Frontal cortex (tissue), 4 donors: ENCODE data around the gene IDH3G. TPM values are rescaled to one million over a fixed set of nuclear protein-coding genes. Genes with fewer than 3 reads are reported as not detected.
"Not testable (repeated sequence)": the region's sequence is repeated elsewhere in the genome, so short reads cannot be mapped to it uniquely, and the experiment has no call there.

ENCODE experiments used
- DNase-seq, 2 donors: peaks; one replicate each; pipeline ENCODE4 v3.0.0; 2012; ENCODE audit warnings: low spot score in 2 of 2
- FAIRE-seq: peaks from 2 replicates; lab custom pipeline; 2012; peaks lifted over from hg19 to GRCh38; lab: Jason Lieb, UNC
- total RNA-seq: library from RNA; depleted of rRNA; stranded (reverse); fragments of >200 nt; gene quantifications from one replicate; pipeline ENCODE4 v1.2.3, GENCODE V29; 2014
- donor health status: control.
- donor health status: control.
- donor health status: control.

Gene IDH3G
- total RNA-seq, 1 donor from 2014 or later = 49.7 TPM

GRCh38 chrX:153818064-153818463 is 23.9 kb upstream of the IDH3G start:
- not testable (repeated sequence) for DNase-seq, FAIRE-seq

- DNase-seq (no peak), FAIRE-seq (no peak)
Observed at GRCh38 chrX:153816831-153817690, 22.9 kb upstream of the IDH3G start.

- DNase-seq (no peak), FAIRE-seq (no peak)
Observed at GRCh38 chrX:153814591-153815315, 20.6 kb upstream of the IDH3G start.

- DNase-seq (no peak), FAIRE-seq (no peak)
Observed at GRCh38 chrX:153813161-153813560, 19.0 kb upstream of the IDH3G start.

- DNase-seq = no peak
- FAIRE-seq = no peak
Observed at GRCh38 chrX:153812220-153812619, 18.0 kb upstream of the IDH3G start.

- no peak for DNase-seq
- no peak for FAIRE-seq
Observed at GRCh38 chrX:153807976-153808375, 13.8 kb upstream of the IDH3G start.

- FAIRE-seq (no peak), DNase-seq (no peak)
Observed at GRCh38 chrX:153806999-153807575, 12.9 kb upstream of the IDH3G start.

- FAIRE-seq = no peak
- DNase-seq = no peak
Observed at GRCh38 chrX:153805436-153805835, 11.3 kb upstream of the IDH3G start.

GRCh38 chrX:153804621-153805020 is 10.4 kb upstream of the IDH3G start:
- DNase-seq = no peak
- no peak for FAIRE-seq

GRCh38 chrX:153804100-153804595 is 10.0 kb upstream of the IDH3G start:
- DNase-seq (no peak), FAIRE-seq (no peak)

GRCh38 chrX:153803211-153804099 is 9.3 kb upstream of the IDH3G start:
- no peak for DNase-seq
- no peak for FAIRE-seq

GRCh38 chrX:153802513-153803045 is 8.4 kb upstream of the IDH3G start:
- no peak for FAIRE-seq

GRCh38 chrX:153801669-153802068 is 7.5 kb upstream of the IDH3G start:
- DNase-seq = no peak
- no peak for FAIRE-seq

More at GRCh38 chrX:153802513-153803045, 8.4 kb upstream of the IDH3G start:
- no peak for DNase-seq

- DNase-seq (no peak), FAIRE-seq (no peak)
Observed at GRCh38 chrX:153800746-153801145, 6.6 kb upstream of the IDH3G start.

- FAIRE-seq (no peak), DNase-seq (no peak)
Observed at GRCh38 chrX:153800177-153800722, 6.1 kb upstream of the IDH3G start.

- FAIRE-seq = no peak
- no peak for DNase-seq
Observed at GRCh38 chrX:153799326-153799725, 5.2 kb upstream of the IDH3G start.

GRCh38 chrX:153797415-153798015 is 3.3 kb upstream of the IDH3G start:
- no peak for FAIRE-seq
- no peak for DNase-seq

- DNase-seq (no peak), FAIRE-seq (no peak)
Observed at GRCh38 chrX:153794897-153795816, 982 bp upstream of the IDH3G start.
